NCI-H526 treated with DMSO at 0.1 percent for 48 hours (cell line): ENCODE measurements around the gene FAM107B.

Experiments used
- DNase-seq: peaks from one replicate; lab custom pipeline; 2025; lab: John Stamatoyannopoulos, UW

Gene FAM107B

GRCh38 chr10:14776546-14776945 is 1.8 kb upstream of the FAM107B start:
- DNase-seq: no peak

GRCh38 chr10:14775656-14776055 is 959 bp upstream of the FAM107B start:
- DNase-seq: no peak

- DNase-seq: no peak
Measured at GRCh38 chr10:14774214-14774580, 500 bp downstream of the FAM107B start.

GRCh38 chr10:14773551-14774213 is 1.0 kb downstream of the FAM107B start:
- no peak for DNase-seq

- no peak for DNase-seq
Measured at GRCh38 chr10:14772399-14772798, 2.3 kb downstream of the FAM107B start.

GRCh38 chr10:14770927-14771326 is 3.8 kb downstream of the FAM107B start:
- DNase-seq: no peak

- no peak for DNase-seq
Measured at GRCh38 chr10:14761372-14761771, 13.3 kb downstream of the FAM107B start.

- no peak for DNase-seq
Measured at GRCh38 chr10:14758994-14759664, 15.6 kb downstream of the FAM107B start.

- no peak for DNase-seq
Measured at GRCh38 chr10:14758451-14758850, 16.2 kb downstream of the FAM107B start.

GRCh38 chr10:14757986-14758385 is 16.7 kb downstream of the FAM107B start:
- DNase-seq: no peak

GRCh38 chr10:14757394-14757793 is 17.3 kb downstream of the FAM107B start:
- no peak for DNase-seq

GRCh38 chr10:14753441-14753840 is 21.3 kb downstream of the FAM107B start:
- no peak for DNase-seq

GRCh38 chr10:14751921-14752320 is 22.8 kb downstream of the FAM107B start:
- DNase-seq: no peak

- DNase-seq: no peak
Measured at GRCh38 chr10:14751014-14751896, 23.4 kb downstream of the FAM107B start.

- no peak for DNase-seq
Measured at GRCh38 chr10:14749070-14749809, 25.5 kb downstream of the FAM107B start.

GRCh38 chr10:14748441-14748840 is 26.3 kb downstream of the FAM107B start:
- DNase-seq: no peak

- DNase-seq: no peak
Measured at GRCh38 chr10:14742815-14743214, 31.9 kb downstream of the FAM107B start.

- no peak for DNase-seq
Measured at GRCh38 chr10:14742382-14742781, 32.3 kb downstream of the FAM107B start.

GRCh38 chr10:14740684-14741247 is 33.9 kb downstream of the FAM107B start:
- DNase-seq: no peak

- no peak for DNase-seq
Measured at GRCh38 chr10:14737808-14738545, 36.7 kb downstream of the FAM107B start.

- DNase-seq: no peak
Measured at GRCh38 chr10:14736600-14737081, 38.1 kb downstream of the FAM107B start.
